Caco-2 (cell line): ENCODE measurements around the gene LSM4. TPM values are rescaled to one million over a fixed set of nuclear protein-coding genes. Genes with fewer than 3 reads are reported as not detected.

Experiments
- BruUV-seq: library from RNA; stranded (reverse); fragments of 400-500 nt; replicated peaks from 2 replicates; lab custom pipeline; 2021; lab: Mats Ljungman, UMichigan
- CTCF ChIA-PET: fragments of 300-600 bp; sonication (Branson Sonifier 250); formaldehyde crosslinking; loops from one replicate; lab custom pipeline; 2022; ENCODE audit warnings: antibody characterized with exemption; lab: Charles Lee
- POLR2A ChIA-PET: fragments of 300-600 bp; sonication (Branson Sonifier 250); formaldehyde crosslinking; loops from one replicate; lab custom pipeline; 2022; ENCODE audit warnings: antibody characterized with exemption; lab: Charles Lee
- DNase-seq, 2 experiments: peaks; one replicate each; pipeline versions ENCODE4 v3.0.0 to v3.0.0-alpha.2; 2020 to 2022
- H3K27me3 ChIP-seq: replicated peaks from 2 replicates; pipeline ENCODE4 v1.6.0; 2011; ENCODE audit warnings: low read length; ENCODE audit not compliant: control insufficient read depth, insufficient read depth
- H3K36me3 ChIP-seq: 2 replicates; pipeline ENCODE4 v1.5.1; 2011; ENCODE audit warnings: low read length; ENCODE audit not compliant: control insufficient read depth, insufficient read depth
- H3K4me1 ChIP-seq: fragments of 250-450 bp; sonication (Bioruptor Pico); 2 replicates; pipeline ENCODE4 v1.5.1; 2020; ENCODE audit warnings: mild to moderate bottlenecking
- H3K4me3 ChIP-seq: 2 replicates; pipeline ENCODE4 v1.5.1; 2011; ENCODE audit warnings: low read depth, mild to moderate bottlenecking, control low read depth, low read length
- H3K9me3 ChIP-seq: fragments of 250-450 bp; sonication (Bioruptor Pico); 2 replicates; pipeline ENCODE4 v1.5.1; 2020; ENCODE audit warnings: mild to moderate bottlenecking, moderate library complexity
- H3K27ac Mint-ChIP-seq: one replicate; pipeline ENCODE4 v1.8.0; 2022; ENCODE audit warnings: mixed read lengths; ENCODE audit not compliant: unreplicated experiment
- H3K27me3 Mint-ChIP-seq: one replicate; pipeline ENCODE4 v1.8.0; 2022; ENCODE audit warnings: mixed read lengths; ENCODE audit not compliant: insufficient read depth, unreplicated experiment
- H3K36me3 Mint-ChIP-seq: one replicate; pipeline ENCODE4 v1.8.0; 2022; ENCODE audit warnings: mild to moderate bottlenecking, mixed read lengths; ENCODE audit not compliant: insufficient read depth, unreplicated experiment
- H3K4me1 Mint-ChIP-seq: one replicate; pipeline ENCODE4 v1.8.0; 2022; ENCODE audit warnings: low read depth, mixed read lengths; ENCODE audit not compliant: unreplicated experiment
- H3K4me3 Mint-ChIP-seq: one replicate; pipeline ENCODE4 v1.8.0; 2022; ENCODE audit warnings: mild to moderate bottlenecking, moderate library complexity, mixed read lengths; ENCODE audit not compliant: unreplicated experiment
- H3K9me3 Mint-ChIP-seq: one replicate; pipeline ENCODE4 v1.8.0; 2022; ENCODE audit warnings: mixed read lengths; ENCODE audit not compliant: unreplicated experiment
- intact Hi-C: fragments of 100-400 bp; cut with micrococcal nuclease; formaldehyde crosslinking; loops from one replicate; pipeline ENCODE4 v1.10.0; 2022; ENCODE audit not compliant: unreplicated experiment
- total RNA-seq: library from RNA; stranded (reverse); gene quantifications from 2 replicates; pipeline ENCODE4 v1.2.3, GENCODE V29; 2022
- TF ChIP-seq, protein P1 (sequence below), 2 experiments: fragments of 200-600 bp in 1 of 2; IDR thresholded peaks; 1 replicate in 1 of 2; 2 replicates in 1 of 2; pipeline versions ENCODE4 v1.5.1 to v1.8.0; 2011 to 2022; ENCODE audit warnings: antibody characterized with exemption in 1 of 2, control low read depth in 1 of 2, inconsistent platforms in 1 of 2, low read depth in 1 of 2, low read length in 1 of 2, mild to moderate bottlenecking in 1 of 2, moderate library complexity in 1 of 2; ENCODE audit not compliant: insufficient read depth in 1 of 2, severe bottlenecking in 1 of 2, unreplicated experiment in 1 of 2

The LSM4 gene
- total RNA-seq, 1 experiment from 2014 or later, result 184 TPM

DNA sequence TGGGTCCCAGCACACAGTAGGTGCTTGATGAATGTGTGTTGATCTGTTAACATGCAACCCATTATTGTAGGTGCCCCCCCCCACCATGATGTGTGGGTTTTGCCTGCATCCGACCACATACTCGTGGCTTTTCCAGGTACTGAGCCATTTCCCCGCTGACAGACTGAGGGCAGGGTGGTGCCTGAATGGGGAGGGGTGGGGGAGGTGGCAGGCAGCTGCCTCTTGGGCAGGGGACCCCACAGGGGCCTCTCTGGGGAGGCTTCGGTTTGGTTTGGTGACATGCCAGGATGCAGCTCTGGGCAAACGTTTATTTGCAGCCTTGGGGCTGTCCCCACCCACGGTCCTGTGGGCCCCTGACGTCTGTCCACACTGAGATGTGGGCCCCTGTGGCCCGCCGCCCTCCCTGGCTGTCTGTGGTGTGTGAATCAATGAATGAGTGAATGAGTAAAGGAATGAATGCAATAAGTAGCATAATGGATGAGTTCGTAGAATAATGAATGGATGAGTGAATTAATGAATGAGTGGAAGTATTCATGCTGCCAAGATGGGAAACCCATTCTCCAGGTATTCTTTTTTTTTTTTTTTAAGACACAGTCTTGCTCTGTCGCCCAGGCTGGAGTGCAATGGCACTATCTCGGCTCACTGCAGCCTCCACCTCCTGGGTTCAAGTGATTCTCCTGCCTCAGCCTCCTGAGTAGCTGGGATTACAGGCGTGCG lies 32.4 kb downstream of the LSM4 start:
- ChIA-PET CTCF (interaction anchor here (3.0 kb wide), 1 partner anchor 11 kb away, joined by 82 read pairs; the partner anchor contains the start of gene JUND), POLR2A (interaction anchor here (1.0 kb wide), 1 partner anchor 32 kb away, joined by 3 read pairs; no protein-coding TSS in a partner anchor)
- peaks cover 18% of the 10 kb centered on the region for H3K4me1 ChIP-seq
- H3K4me3 ChIP-seq, result no peak overlapping the region
- peaks cover 7% of the 10 kb centered on the region for H3K36me3 Mint-ChIP-seq
- H3K27me3 Mint-ChIP-seq, result no peaks in the 10 kb centered on the region
- peaks cover 13% of the 10 kb centered on the region for H3K4me1 Mint-ChIP-seq
- no peak for DNase-seq
- TF ChIP-seq, protein P1, sequence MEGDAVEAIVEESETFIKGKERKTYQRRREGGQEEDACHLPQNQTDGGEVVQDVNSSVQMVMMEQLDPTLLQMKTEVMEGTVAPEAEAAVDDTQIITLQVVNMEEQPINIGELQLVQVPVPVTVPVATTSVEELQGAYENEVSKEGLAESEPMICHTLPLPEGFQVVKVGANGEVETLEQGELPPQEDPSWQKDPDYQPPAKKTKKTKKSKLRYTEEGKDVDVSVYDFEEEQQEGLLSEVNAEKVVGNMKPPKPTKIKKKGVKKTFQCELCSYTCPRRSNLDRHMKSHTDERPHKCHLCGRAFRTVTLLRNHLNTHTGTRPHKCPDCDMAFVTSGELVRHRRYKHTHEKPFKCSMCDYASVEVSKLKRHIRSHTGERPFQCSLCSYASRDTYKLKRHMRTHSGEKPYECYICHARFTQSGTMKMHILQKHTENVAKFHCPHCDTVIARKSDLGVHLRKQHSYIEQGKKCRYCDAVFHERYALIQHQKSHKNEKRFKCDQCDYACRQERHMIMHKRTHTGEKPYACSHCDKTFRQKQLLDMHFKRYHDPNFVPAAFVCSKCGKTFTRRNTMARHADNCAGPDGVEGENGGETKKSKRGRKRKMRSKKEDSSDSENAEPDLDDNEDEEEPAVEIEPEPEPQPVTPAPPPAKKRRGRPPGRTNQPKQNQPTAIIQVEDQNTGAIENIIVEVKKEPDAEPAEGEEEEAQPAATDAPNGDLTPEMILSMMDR (IDR thresholded peaks at IDR 0.05; ENCODE audit: insufficient read depth in 1 of 2, low read depth in 1 of 2, low read length in 1 of 2, severe bottlenecking in 1 of 2, unreplicated experiment in 1 of 2), result no peak
- no peaks in the 10 kb centered on the region for H3K27me3 ChIP-seq
- intact Hi-C loops, result no loop called here
- H3K4me3 Mint-ChIP-seq, result peak overlapping the region; percentile 71
- BruUV-seq, result no TSS peak
- no peaks in the 10 kb centered on the region for H3K9me3 ChIP-seq
- H3K27ac Mint-ChIP-seq, result peak overlapping the region; percentile 92
- H3K36me3 ChIP-seq, result no peaks in the 10 kb centered on the region
- H3K9me3 Mint-ChIP-seq, result no peaks in the 10 kb centered on the region

DNA sequence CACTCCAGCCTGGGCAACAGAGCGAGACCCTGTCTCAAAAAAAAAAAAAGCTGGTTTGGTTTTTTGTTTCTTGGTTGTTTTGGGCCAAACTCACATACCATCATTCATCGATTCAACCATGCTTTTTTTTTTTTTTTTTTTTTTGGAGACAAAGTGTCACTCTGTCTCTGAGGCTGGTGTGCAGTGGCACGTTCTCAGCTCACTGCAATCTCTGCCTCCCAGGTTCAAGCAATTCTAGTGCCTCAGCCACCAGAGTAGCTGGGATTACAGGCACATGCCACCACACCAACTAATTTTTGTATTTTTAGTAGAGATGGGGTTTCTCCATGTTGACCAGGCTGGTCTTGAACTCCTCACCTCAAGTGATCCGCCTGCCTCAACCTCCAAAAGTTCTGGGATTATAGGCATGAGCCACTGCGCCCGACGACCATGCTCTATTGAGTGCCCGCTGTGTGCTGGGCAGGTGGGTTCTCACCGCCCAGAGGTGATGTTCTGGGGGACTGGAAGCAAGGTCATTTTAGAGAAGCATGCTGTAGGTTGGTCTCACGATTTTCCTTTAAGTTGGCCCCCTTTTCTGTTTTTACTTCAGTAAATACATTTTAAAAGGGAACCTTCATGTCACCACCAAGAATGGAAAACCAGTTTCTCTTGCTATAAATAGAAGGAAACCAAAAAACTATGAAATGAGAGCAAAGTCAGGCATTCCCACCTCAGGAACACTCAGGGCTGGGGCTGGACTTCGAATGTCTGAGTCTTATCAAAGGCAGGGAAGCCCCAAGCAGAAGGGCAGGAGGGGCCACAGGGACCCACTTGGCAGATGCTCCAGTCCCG lies 33.2 kb downstream of the LSM4 start:
- Histone ChIP-seq H3K9me3 (no peaks in the 10 kb centered on the region), H3K36me3 (no peaks in the 10 kb centered on the region), H3K4me1 (peaks cover 18% of the 10 kb centered on the region), H3K4me3 (no peak overlapping the region), H3K27me3 (no peaks in the 10 kb centered on the region)
- no peak for DNase-seq
- no peak overlapping the region for H3K27ac Mint-ChIP-seq
- TF ChIP-seq, protein P1 (IDR thresholded peaks at IDR 0.05; ENCODE audit: insufficient read depth in 1 of 2, low read depth in 1 of 2, low read length in 1 of 2, severe bottlenecking in 1 of 2, unreplicated experiment in 1 of 2), result no peak
- H3K4me3 Mint-ChIP-seq, result no peak overlapping the region
- no peaks in the 10 kb centered on the region for H3K9me3 Mint-ChIP-seq
- ChIA-PET CTCF (interaction anchor here (0.8 kb wide), 1 partner anchor 112 kb away, joined by 5 read pairs; no protein-coding TSS in a partner anchor), POLR2A (interaction anchor here (0.6 to 1.0 kb wide), 3 partner anchors 32 to 81 kb away, joined by 3 to 18 read pairs (median 9); no protein-coding TSS in a partner anchor)
- H3K36me3 Mint-ChIP-seq, result peaks cover 7% of the 10 kb centered on the region
- intact Hi-C loops, result no loop called here
- H3K27me3 Mint-ChIP-seq, result no peaks in the 10 kb centered on the region
- no TSS peak for BruUV-seq
- H3K4me1 Mint-ChIP-seq, result peaks cover 13% of the 10 kb centered on the region
